Endometrial microvascular endothelial cells (primary cell): Measurements from ENCODE around the gene CYTH1. TPM values are rescaled to one million over a fixed set of nuclear protein-coding genes. Genes with fewer than 3 reads are reported as not detected.

Source experiments
- total RNA-seq: library from RNA; depleted of rRNA; stranded (reverse); fragments of >200 nt; gene quantifications from one replicate; pipeline ENCODE4 v1.2.3, GENCODE V29; 2015; ENCODE audit errors: inconsistent ontology term

Gene CYTH1
- total RNA-seq, 1 donor from 2014 or later, result 40.3 TPM

Other genes with a start within 250 kb of the CYTH1 start
- gene DNAH17, start 204.9 kb downstream of the CYTH1 start, total RNA-seq, result not detected
- gene USP36, start 58.5 kb upstream of the CYTH1 start, total RNA-seq, result 38.4 TPM
- 0.19 TPM for gene CEP295NL, start 120.9 kb upstream of the CYTH1 start, total RNA-seq
- 104 TPM for gene TIMP2, start 143.1 kb upstream of the CYTH1 start, total RNA-seq
- gene LGALS3BP, start 197.7 kb upstream of the CYTH1 start, total RNA-seq, result 44.9 TPM
- 89.3 TPM for gene CANT1, start 227.5 kb upstream of the CYTH1 start, total RNA-seq
- gene C1QTNF1, start 241.9 kb upstream of the CYTH1 start, total RNA-seq, result 3.9 TPM